T-helper 1 cell treated with Interleukin-12 subunit alpha and Interleukin-12 subunit beta and Interleukin-4 antibody, amounts not matched to agents 30 μg/mL and 1 μg/mL, for 36 hours (primary cell): Measurements from ENCODE around the gene FKBP3.
"Not testable (repeated sequence)": the region's sequence is repeated elsewhere in the genome, so short reads cannot be mapped to it uniquely, and the experiment has no call there.

Experiments
- H3K27ac Mint-ChIP-seq: one replicate; pipeline ENCODE4 v1.8.0; 2021; ENCODE audit warnings: mild to moderate bottlenecking, mixed read lengths
- H3K27me3 Mint-ChIP-seq: one replicate; pipeline ENCODE4 v1.8.0; 2021; ENCODE audit warnings: low read depth, mixed read lengths
- H3K36me3 Mint-ChIP-seq: one replicate; pipeline ENCODE4 v1.8.0; 2021; ENCODE audit warnings: low read depth, mixed read lengths
- H3K4me1 Mint-ChIP-seq: one replicate; pipeline ENCODE4 v1.8.0; 2021; ENCODE audit warnings: low read depth, mixed read lengths
- H3K4me3 Mint-ChIP-seq: one replicate; pipeline ENCODE4 v1.8.0; 2021; ENCODE audit warnings: mild to moderate bottlenecking, moderate library complexity, mixed read lengths
- H3K9me3 Mint-ChIP-seq: one replicate; pipeline ENCODE4 v1.8.0; 2021; ENCODE audit warnings: mixed read lengths

FKBP3 gene

GRCh38 chr14:45089813-45090212, 44.5 kb downstream of the FKBP3 start:
- no peaks in the 10 kb centered on the region for H3K9me3 Mint-ChIP-seq
- H3K27ac Mint-ChIP-seq: no peak overlapping the region
- H3K4me3 Mint-ChIP-seq: no peak overlapping the region
- H3K4me1 Mint-ChIP-seq: peaks cover 43% of the 10 kb centered on the region
- H3K36me3 Mint-ChIP-seq: peaks cover 13% of the 10 kb centered on the region
- no peaks in the 10 kb centered on the region for H3K27me3 Mint-ChIP-seq

- peak overlapping the region; percentile 94 for H3K27ac Mint-ChIP-seq
- peak overlapping the region; percentile 96 for H3K4me3 Mint-ChIP-seq
- no peaks in the 10 kb centered on the region for H3K27me3 Mint-ChIP-seq
- H3K36me3 Mint-ChIP-seq: peaks cover 8% of the 10 kb centered on the region
- H3K9me3 Mint-ChIP-seq: no peaks in the 10 kb centered on the region
- H3K4me1 Mint-ChIP-seq: peaks cover 46% of the 10 kb centered on the region
Observed at GRCh38 chr14:45084946-45085346, 49.3 kb downstream of the FKBP3 start.

- peak within 1 kb of the TSS; percentile 94 for H3K27ac Mint-ChIP-seq
- H3K36me3 Mint-ChIP-seq: peaks cover 8% of the 10 kb centered on the region
- no peaks in the 10 kb centered on the region for H3K27me3 Mint-ChIP-seq
- peaks cover 38% of the 10 kb centered on the region for H3K4me1 Mint-ChIP-seq
- no peaks in the 10 kb centered on the region for H3K9me3 Mint-ChIP-seq
- peak within 1 kb of the TSS; percentile 96 for H3K4me3 Mint-ChIP-seq
Observed at GRCh38 chr14:45083976-45084722, 50.1 kb downstream of the FKBP3 start, which contains the start of gene PRPF39. PRPF39 (plus strand) TSS chr14:45084116; CDS start chr14:45095240, 11,124 bp downstream.

- no peaks in the 10 kb centered on the region for H3K27me3 Mint-ChIP-seq
- peak overlapping the region; percentile 47 for H3K27ac Mint-ChIP-seq
- H3K4me3 Mint-ChIP-seq: peak overlapping the region; percentile 96
- no peaks in the 10 kb centered on the region for H3K9me3 Mint-ChIP-seq
- peaks cover 37% of the 10 kb centered on the region for H3K4me1 Mint-ChIP-seq
- H3K36me3 Mint-ChIP-seq: peaks cover 8% of the 10 kb centered on the region
Observed at GRCh38 chr14:45083617-45083975, 50.7 kb downstream of the FKBP3 start.

- Mint-ChIP-seq H3K4me3 (peak overlapping the region; percentile 1), H3K4me1 (peaks cover 29% of the 10 kb centered on the region), H3K9me3 (no peaks in the 10 kb centered on the region), H3K27me3 (no peaks in the 10 kb centered on the region), H3K36me3 (peaks cover 4% of the 10 kb centered on the region), H3K27ac (no peak overlapping the region)
Observed at GRCh38 chr14:45082420-45082819, 51.9 kb downstream of the FKBP3 start.

- not testable (repeated sequence) for H3K9me3 Mint-ChIP-seq, H3K27me3 Mint-ChIP-seq, H3K27ac Mint-ChIP-seq, H3K4me3 Mint-ChIP-seq, H3K36me3 Mint-ChIP-seq
- peaks cover 22% of the 10 kb centered on the region for H3K4me1 Mint-ChIP-seq
Observed at GRCh38 chr14:45081096-45081495, 53.2 kb downstream of the FKBP3 start.

- H3K27ac Mint-ChIP-seq, H3K4me3 Mint-ChIP-seq, H3K36me3 Mint-ChIP-seq, H3K9me3 Mint-ChIP-seq, H3K27me3 Mint-ChIP-seq: not testable (repeated sequence)
- H3K4me1 Mint-ChIP-seq: peaks cover 22% of the 10 kb centered on the region
Observed at GRCh38 chr14:45080416-45080968, 53.8 kb downstream of the FKBP3 start.

GRCh38 chr14:45078323-45078722, 56.0 kb downstream of the FKBP3 start:
- no peaks in the 10 kb centered on the region for H3K9me3 Mint-ChIP-seq
- H3K27me3 Mint-ChIP-seq: no peaks in the 10 kb centered on the region
- H3K27ac Mint-ChIP-seq: no peak overlapping the region
- no peaks in the 10 kb centered on the region for H3K36me3 Mint-ChIP-seq
- H3K4me1 Mint-ChIP-seq: peaks cover 6% of the 10 kb centered on the region
- H3K4me3 Mint-ChIP-seq: no peak overlapping the region

GRCh38 chr14:45073231-45073879, 60.9 kb downstream of the FKBP3 start:
- Mint-ChIP-seq H3K9me3 (no peaks in the 10 kb centered on the region), H3K27ac (no peak overlapping the region), H3K4me3 (no peak overlapping the region), H3K36me3 (peaks cover 5% of the 10 kb centered on the region), H3K4me1 (no peaks in the 10 kb centered on the region), H3K27me3 (no peaks in the 10 kb centered on the region)

- Mint-ChIP-seq H3K9me3 (no peaks in the 10 kb centered on the region), H3K4me3 (no peak overlapping the region), H3K36me3 (peaks cover 5% of the 10 kb centered on the region), H3K27ac (no peak overlapping the region), H3K4me1 (peaks cover 5% of the 10 kb centered on the region), H3K27me3 (no peaks in the 10 kb centered on the region)
Observed at GRCh38 chr14:45072126-45072525, 62.2 kb downstream of the FKBP3 start.

- H3K36me3 Mint-ChIP-seq: peaks cover 7% of the 10 kb centered on the region
- H3K27me3 Mint-ChIP-seq: no peaks in the 10 kb centered on the region
- H3K27ac Mint-ChIP-seq: no peak overlapping the region
- no peaks in the 10 kb centered on the region for H3K9me3 Mint-ChIP-seq
- no peak overlapping the region for H3K4me3 Mint-ChIP-seq
- H3K4me1 Mint-ChIP-seq: peaks cover 5% of the 10 kb centered on the region
Observed at GRCh38 chr14:45070215-45070614, 64.1 kb downstream of the FKBP3 start.

- H3K4me1 Mint-ChIP-seq: peaks cover 5% of the 10 kb centered on the region
- H3K4me3 Mint-ChIP-seq: no peak overlapping the region
- no peak overlapping the region for H3K27ac Mint-ChIP-seq
- no peaks in the 10 kb centered on the region for H3K27me3 Mint-ChIP-seq
- no peaks in the 10 kb centered on the region for H3K9me3 Mint-ChIP-seq
- H3K36me3 Mint-ChIP-seq: peaks cover 11% of the 10 kb centered on the region
Observed at GRCh38 chr14:45068396-45068795, 65.9 kb downstream of the FKBP3 start.

- Mint-ChIP-seq H3K4me1 (peaks cover 5% of the 10 kb centered on the region), H3K27me3 (no peaks in the 10 kb centered on the region)
Observed at GRCh38 chr14:45066667-45067066, 67.6 kb downstream of the FKBP3 start.

GRCh38 chr14:45065956-45066355, 68.3 kb downstream of the FKBP3 start:
- Mint-ChIP-seq H3K36me3 (peaks cover 10% of the 10 kb centered on the region), H3K4me1 (peaks cover 5% of the 10 kb centered on the region), H3K27ac (no peak overlapping the region), H3K9me3 (no peaks in the 10 kb centered on the region), H3K27me3 (no peaks in the 10 kb centered on the region), H3K4me3 (no peak overlapping the region)

More at GRCh38 chr14:45066667-45067066, 67.6 kb downstream of the FKBP3 start:
- no peak overlapping the region for H3K4me3 Mint-ChIP-seq
- no peaks in the 10 kb centered on the region for H3K9me3 Mint-ChIP-seq
- no peak overlapping the region for H3K27ac Mint-ChIP-seq
- peaks cover 11% of the 10 kb centered on the region for H3K36me3 Mint-ChIP-seq
